Endothelial cell (in vitro differentiated cells): Measurements from ENCODE around the gene TXLNB. TPM values are rescaled to one million over a fixed set of nuclear protein-coding genes. Genes with fewer than 3 reads are reported as not detected.
"Not testable (repeated sequence)": the region's sequence is repeated elsewhere in the genome, so short reads cannot be mapped to it uniquely, and the experiment has no call there.

Source experiments
- DNase-seq: peaks from one replicate; pipeline ENCODE4 v3.0.0; 2021; ENCODE audit warnings: low spot score
- H3K27ac Mint-ChIP-seq: one replicate; pipeline ENCODE4 v1.8.0; 2021; ENCODE audit warnings: mixed read lengths, inconsistent platforms; ENCODE audit not compliant: unreplicated experiment
- H3K27me3 Mint-ChIP-seq: one replicate; pipeline ENCODE4 v1.8.0; 2021; ENCODE audit warnings: mild to moderate bottlenecking, moderate library complexity, mixed read lengths, inconsistent platforms; ENCODE audit not compliant: unreplicated experiment
- H3K36me3 Mint-ChIP-seq: one replicate; pipeline ENCODE4 v1.8.0; 2021; ENCODE audit warnings: mild to moderate bottlenecking, low read depth, mixed read lengths, inconsistent platforms; ENCODE audit not compliant: unreplicated experiment
- H3K4me1 Mint-ChIP-seq: one replicate; pipeline ENCODE4 v1.8.0; 2021; ENCODE audit warnings: mild to moderate bottlenecking, mixed read lengths, inconsistent platforms; ENCODE audit not compliant: unreplicated experiment
- H3K4me3 Mint-ChIP-seq: one replicate; pipeline ENCODE4 v1.8.0; 2021; ENCODE audit warnings: mild to moderate bottlenecking, mixed read lengths, inconsistent platforms; ENCODE audit not compliant: unreplicated experiment
- H3K9me3 Mint-ChIP-seq: one replicate; pipeline ENCODE4 v1.8.0; 2021; ENCODE audit warnings: mixed read lengths, inconsistent platforms; ENCODE audit not compliant: unreplicated experiment
- CTCF ChIP-seq: fragments of 200-600 bp; sonication (generic); IDR thresholded peaks from one replicate; pipeline ENCODE4 v1.5.0; 2021; ENCODE audit warnings: antibody characterized with exemption; ENCODE audit not compliant: unreplicated experiment
- total RNA-seq: library from RNA; stranded (reverse); fragmentation: NEBNext Ultra II Directional; extraction: Animal tissue kit (Norgen Biotek cat#: 25700); gene quantifications from one replicate; pipeline ENCODE4 v1.2.1, GENCODE V29; 2021; ENCODE audit not compliant: unreplicated experiment

The TXLNB gene
- total RNA-seq, 1 donor from 2014 or later = 0.41 TPM

- Mint-ChIP-seq H3K36me3 (peaks cover 4% of the 10 kb centered on the region), H3K27ac (no peak overlapping the region), H3K4me1 (peaks cover 22% of the 10 kb centered on the region), H3K4me3 (no peak overlapping the region), H3K27me3 (no peaks in the 10 kb centered on the region), H3K9me3 (no peaks in the 10 kb centered on the region)
- TF ChIP-seq CTCF = no peak
- no peak for DNase-seq
Measured at GRCh38 chr6:139236105-139236504, 55.7 kb downstream of the TXLNB start.

GRCh38 chr6:139235661-139236060 is 56.1 kb downstream of the TXLNB start:
- no peaks in the 10 kb centered on the region for H3K9me3 Mint-ChIP-seq
- no peak for DNase-seq
- no peaks in the 10 kb centered on the region for H3K27me3 Mint-ChIP-seq
- H3K4me1 Mint-ChIP-seq = peaks cover 18% of the 10 kb centered on the region
- peaks cover 4% of the 10 kb centered on the region for H3K36me3 Mint-ChIP-seq
- no peak overlapping the region for H3K27ac Mint-ChIP-seq
- TF ChIP-seq CTCF = no peak
- no peak overlapping the region for H3K4me3 Mint-ChIP-seq

- not testable (repeated sequence) for H3K27me3 Mint-ChIP-seq, H3K4me3 Mint-ChIP-seq, DNase-seq, H3K4me1 Mint-ChIP-seq, H3K9me3 Mint-ChIP-seq, H3K27ac Mint-ChIP-seq, H3K36me3 Mint-ChIP-seq
Measured at GRCh38 chr6:139234193-139234592, 57.6 kb downstream of the TXLNB start.

GRCh38 chr6:139231206-139231605 is 60.6 kb downstream of the TXLNB start:
- peaks cover 4% of the 10 kb centered on the region for H3K36me3 Mint-ChIP-seq
- H3K27ac Mint-ChIP-seq = no peak overlapping the region
- DNase-seq = no peak
- no peaks in the 10 kb centered on the region for H3K4me1 Mint-ChIP-seq
- H3K27me3 Mint-ChIP-seq = no peaks in the 10 kb centered on the region
- no peak for TF ChIP-seq CTCF
- no peak overlapping the region for H3K4me3 Mint-ChIP-seq
- no peaks in the 10 kb centered on the region for H3K9me3 Mint-ChIP-seq

GRCh38 chr6:139230391-139230840 is 61.4 kb downstream of the TXLNB start:
- Mint-ChIP-seq H3K9me3 (no peaks in the 10 kb centered on the region), H3K4me1 (no peaks in the 10 kb centered on the region), H3K36me3 (peaks cover 4% of the 10 kb centered on the region), H3K27me3 (no peaks in the 10 kb centered on the region), H3K4me3 (no peak overlapping the region), H3K27ac (no peak overlapping the region)
- DNase-seq = no peak
- no peak for TF ChIP-seq CTCF

- H3K4me3 Mint-ChIP-seq, H3K4me1 Mint-ChIP-seq, H3K27ac Mint-ChIP-seq, H3K27me3 Mint-ChIP-seq, DNase-seq, H3K36me3 Mint-ChIP-seq, H3K9me3 Mint-ChIP-seq: not testable (repeated sequence)
Measured at GRCh38 chr6:139228387-139228786, 63.4 kb downstream of the TXLNB start.
